Measurements from ENCODE around the gene UGT1A5.

GRCh38 chr2:233799716-233800115 lies 87.0 kb downstream of the UGT1A5 start:
- no peak for TF ChIP-seq POLR2A (IDR thresholded peaks at IDR 0.05)
- TF ChIP-seq CTCF (IDR thresholded peaks at IDR 0.05), result no peak

Data from uterus (tissue), 2 donors.